Effector CD8-positive, alpha-beta T cell (primary cell): ENCODE measurements around the gene AMFR.
"Not testable (repeated sequence)": the region's sequence is repeated elsewhere in the genome, so short reads cannot be mapped to it uniquely, and the experiment has no call there.

Source experiments
- DNase-seq: peaks from one replicate; lab custom pipeline; 2025; lab: John Stamatoyannopoulos, UW

Gene AMFR

DNA sequence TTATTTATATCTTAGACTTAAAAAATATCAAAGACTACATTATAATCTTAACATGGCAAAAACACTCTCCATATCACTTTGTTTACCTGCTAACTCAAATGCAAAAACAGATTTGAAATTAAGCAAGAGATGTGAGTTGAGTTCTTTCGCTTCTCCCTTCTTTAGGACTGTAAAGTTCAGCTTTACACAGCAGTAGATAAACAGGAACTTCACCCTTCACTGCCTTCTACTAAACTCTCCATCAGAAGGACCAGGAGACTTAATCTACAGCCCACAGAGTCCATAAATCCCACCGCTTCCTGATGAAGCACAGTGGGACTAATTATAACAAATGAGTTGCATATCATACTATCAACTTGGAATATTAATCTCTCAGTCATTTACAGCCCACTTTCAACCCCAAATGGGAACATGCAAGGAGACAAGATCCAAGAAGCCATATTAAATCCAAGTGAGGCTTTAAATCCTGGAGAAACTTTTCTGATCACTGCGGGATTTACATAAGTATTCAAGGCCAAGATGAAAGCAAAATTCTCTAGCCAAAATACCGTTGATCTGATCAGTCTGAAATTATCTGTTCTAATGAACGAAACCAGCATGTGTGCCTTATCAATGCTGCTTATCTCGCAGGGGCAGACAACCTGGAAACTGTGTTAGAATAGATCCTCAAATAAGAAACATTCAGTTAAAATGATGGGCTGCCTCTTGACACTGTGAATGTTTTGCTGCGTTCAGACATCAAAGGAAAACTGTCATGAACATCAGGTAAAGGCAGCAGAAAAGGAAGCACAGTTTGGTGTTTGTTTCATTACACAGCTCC, 1.6 kb downstream of the AMFR start:
- DNase-seq: no peak

DNA sequence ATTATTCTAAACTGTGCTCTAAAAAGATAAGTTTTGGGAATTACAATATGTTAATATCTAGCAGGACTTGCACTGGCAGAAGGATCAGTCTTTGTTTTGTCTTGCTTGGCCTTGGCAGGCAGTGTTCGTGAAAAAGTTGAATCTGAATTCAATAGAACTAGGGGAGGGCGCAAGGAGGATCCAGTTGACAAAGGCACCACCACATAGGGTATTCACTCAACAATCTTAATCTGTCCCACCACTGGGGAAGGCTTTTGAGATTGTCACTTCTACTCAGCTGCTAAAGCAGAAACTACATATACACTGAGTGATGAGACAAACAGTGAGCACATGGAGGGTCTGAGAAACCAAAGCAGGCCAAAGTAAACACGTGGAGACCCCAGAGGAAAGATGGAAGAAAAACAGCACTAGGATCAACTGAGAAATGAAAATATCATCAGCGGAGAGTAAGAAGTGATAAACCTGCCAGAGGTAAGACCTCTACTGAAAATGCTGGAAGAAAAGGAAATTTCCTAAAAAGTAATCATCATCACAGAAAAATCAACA, 2.4 kb downstream of the AMFR start:
- no peak for DNase-seq

DNA sequence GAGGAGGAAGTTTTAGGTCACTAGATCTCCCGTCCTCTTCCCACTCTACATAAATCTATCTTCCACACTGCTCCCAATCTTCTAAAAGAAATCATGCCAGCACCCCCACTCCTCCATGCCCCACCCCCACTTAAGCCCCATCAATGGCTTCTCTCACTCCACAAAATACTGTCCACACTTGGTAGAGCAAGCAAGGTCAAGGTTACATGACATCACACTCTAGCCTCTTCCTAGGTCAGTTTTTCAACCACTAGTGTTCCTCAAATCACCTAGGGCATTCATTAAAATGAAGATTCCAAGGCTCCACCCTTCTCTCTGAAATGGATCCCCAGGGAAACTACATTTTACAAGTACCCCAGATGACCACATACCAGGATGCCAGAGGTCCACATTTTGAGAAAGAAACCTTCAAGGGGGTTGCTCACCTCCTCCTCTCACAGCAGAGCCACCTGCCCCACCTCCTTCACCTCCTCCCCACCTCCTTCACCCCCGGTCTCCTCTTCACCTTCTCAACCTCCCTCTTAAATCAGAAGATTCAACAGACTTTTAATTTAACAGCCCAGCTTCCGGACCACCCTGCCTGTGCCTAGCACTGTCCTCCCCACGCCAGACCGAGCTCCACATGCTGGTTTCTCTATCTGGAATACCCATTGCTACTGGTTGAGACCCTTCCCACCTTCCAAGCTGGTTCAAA, 3.2 kb downstream of the AMFR start:
- DNase-seq: no peak

DNA sequence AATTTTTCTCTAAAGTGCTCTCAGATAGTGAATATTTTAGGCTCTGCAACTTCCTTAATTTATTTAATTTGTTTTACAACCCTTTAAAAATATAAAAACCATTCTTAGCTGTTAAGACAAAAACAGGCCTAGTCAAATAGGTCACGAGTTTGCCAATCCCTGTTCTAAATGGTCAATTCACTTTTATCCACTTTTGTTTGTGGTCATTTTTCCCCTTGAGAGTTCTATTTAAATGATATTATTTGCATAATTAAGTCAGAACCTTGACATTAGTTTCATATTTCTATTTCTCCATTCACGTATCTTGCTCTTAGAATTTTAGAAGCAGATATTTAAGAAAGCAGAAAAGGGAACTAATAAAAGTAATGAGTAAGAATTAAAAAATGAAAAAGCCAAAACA, 4.0 kb downstream of the AMFR start:
- no peak for DNase-seq

DNA sequence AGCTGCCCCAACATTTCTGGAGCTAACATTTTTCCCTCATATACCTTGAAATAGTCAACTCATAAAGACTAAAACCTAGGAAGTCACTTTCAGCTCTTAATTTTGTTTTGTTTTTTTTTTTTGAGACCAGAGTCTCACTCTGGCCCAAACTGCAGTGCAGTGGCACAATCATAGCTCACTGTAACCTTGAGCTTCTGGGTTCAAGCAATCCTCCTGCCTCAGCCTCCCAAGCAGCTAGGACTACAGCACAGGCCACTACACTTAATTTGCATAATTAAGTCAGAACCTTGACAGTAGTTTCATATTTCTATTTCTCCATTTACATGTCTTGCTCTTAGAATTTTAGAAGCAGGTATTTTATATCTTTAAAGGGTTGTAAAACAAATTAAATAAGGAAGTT, 4.7 kb downstream of the AMFR start:
- no peak for DNase-seq

DNA sequence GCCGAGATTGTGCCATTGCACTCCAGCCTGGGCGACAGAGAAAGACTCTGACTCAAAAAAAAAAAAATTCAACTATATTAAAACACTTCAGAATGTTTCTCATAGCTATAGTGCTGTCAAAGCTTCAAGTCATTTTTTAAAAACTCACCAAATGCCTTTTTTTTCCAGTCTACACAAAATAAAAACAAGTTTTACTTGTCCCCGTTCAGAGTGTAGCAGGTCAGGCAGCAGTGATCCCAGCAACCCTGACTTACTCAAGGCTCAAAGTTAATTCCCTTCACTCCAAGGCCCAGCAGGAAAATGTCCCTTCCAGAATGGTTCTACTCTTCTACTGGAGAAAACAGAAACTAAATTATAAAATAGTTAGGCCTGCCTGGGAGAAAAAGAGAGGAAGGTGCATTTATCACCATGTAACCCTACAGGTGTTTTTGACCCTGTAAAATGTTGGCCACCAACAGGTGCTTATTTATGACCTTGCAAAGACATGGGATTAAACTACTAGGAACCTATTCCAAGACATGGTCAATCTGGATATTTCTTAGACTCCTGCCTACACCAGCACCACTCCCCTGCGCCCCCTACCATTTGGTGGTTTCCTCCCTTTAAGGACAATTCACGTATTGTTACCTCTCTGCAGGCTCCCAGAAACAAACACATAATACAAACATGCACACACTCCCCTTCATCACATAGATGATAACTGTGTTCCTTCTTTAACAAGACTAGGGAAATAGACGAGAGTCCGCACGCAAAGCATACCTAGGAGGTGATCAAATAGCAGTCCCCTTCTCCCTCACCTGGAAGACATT, 5.4 kb downstream of the AMFR start:
- no peak for DNase-seq

DNA sequence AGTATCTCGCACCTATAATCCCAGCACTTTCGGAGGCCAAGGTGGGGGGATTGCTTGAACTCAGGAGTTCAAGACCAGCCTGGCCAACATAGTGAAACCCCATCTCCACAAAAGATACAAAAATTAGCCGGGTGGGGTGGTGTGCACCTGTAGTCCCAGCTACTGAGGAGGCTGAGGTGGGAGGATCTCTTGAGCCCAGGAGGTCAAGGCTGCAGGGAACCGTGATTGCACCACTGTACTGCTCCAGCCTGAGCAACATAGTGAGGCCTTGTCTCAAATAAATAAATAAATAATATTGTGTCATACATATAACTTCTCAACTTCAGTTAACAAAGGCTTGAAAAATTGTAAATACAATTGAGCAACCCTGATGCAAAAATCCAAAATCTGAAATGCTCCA, 8.2 kb downstream of the AMFR start:
- no peak for DNase-seq

DNA sequence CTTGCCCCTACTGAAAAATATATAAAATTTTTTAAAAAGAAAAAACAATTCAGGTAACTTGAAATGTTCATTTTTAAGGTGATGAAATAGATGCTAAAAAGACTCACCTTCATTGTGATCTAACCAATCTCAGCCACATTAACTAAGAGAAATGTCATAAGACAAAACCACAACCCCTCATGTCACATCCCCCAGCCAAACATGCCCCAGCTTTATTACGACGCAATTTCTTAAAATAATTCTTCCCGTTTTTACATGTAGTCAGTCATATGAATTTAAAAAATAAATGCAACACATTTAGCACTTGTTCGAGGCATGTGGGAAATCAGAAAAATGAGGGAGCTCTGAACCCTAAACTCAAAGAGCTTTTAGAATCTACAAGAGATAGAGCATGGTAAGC, 9.5 kb downstream of the AMFR start:
- no peak for DNase-seq

DNA sequence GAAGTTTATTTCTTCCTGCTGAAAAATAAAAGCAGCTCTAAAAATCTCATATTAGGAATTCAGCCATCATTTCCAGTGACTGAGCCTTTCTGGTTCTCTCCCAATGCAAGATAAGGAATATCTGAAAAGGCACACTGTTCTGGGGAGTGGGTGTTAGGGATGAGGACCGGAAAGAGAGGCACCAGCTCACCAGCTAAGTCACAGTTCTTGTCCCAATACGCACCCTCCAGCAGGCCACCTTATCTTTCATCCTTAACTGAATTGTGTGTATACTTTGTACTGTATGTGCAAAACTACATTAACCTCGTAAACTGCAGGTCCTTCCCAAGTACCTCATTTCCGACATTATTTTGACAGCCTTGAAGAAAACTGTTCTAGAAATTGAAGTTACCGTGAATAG, 11.0 kb downstream of the AMFR start:
- DNase-seq: no peak

DNA sequence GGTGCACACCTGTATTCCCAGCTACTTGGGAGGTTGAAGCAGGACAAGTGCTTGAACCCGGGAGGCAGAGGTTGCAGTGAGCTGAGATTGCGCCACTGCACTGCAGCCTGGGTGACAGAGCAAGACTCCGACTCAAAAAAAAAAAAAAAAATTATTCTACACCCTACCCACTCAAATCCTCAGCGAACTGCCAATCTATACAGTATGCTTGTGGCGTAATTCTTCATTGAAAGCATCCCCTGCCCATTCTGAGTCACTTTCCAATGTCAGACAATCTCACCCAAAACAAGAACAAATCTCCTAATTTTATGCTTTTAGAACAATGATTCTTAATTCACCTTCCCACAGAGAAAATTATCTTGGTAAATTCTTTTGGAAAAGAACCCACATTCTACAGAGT, 12.0 kb downstream of the AMFR start:
- DNase-seq: no peak

DNA sequence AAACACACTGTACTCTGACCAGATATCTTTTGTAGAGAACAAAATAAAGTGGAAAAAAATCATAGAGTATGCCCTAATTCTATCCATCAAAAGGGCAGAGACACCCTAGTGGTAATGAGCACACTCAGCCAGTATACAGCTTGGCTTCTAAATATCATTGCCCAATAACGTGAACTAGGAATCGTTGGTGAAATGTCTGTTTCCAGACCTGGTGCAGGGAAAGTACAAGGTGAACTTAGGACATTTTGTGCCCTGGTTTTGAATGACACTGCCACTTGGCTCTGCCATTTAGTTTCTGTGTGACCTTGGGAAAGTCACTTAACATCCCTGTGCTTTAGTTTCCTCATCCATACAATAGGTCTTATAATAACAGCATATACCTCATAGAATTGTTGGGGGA, 13.7 kb downstream of the AMFR start:
- no peak for DNase-seq

DNA sequence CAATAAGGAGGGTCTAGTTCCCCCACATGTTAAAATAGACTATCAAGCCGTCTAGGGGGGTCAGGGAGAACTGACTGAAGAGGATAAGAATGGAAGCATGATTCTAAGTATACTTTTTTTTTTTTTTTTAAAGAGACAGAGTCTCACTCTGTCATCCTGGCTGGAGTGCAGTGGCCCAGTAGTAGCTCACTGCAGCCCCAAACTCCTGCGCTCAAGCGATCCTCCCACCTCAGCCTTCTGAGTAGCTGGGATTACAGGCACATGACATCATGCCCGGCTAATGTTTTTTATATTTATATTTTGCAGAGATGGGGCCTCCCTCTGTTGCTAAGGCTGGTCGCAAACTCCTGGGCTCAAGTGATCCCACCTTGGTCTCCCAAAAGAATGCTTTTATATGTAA, 14.2 kb downstream of the AMFR start:
- no peak for DNase-seq

DNA sequence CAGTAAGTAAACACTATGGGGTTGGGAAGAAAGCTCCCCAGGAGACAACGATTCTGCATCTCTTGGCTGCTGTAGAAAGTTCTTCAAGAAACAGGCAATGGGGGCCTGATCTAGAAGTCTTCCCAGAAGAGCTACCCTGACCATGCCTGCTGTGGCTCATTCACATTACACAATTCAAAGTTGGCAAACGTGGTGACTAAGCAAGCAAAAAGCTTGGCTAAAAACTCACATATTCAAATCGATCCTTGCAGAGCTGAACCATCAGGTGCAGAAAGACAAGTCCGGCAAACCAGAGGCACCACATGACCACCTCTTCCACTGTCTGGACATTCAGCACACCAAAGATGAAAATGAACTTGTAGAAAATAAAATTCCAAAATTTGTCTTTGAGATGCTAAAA, 16.1 kb downstream of the AMFR start:
- DNase-seq: no peak

DNA sequence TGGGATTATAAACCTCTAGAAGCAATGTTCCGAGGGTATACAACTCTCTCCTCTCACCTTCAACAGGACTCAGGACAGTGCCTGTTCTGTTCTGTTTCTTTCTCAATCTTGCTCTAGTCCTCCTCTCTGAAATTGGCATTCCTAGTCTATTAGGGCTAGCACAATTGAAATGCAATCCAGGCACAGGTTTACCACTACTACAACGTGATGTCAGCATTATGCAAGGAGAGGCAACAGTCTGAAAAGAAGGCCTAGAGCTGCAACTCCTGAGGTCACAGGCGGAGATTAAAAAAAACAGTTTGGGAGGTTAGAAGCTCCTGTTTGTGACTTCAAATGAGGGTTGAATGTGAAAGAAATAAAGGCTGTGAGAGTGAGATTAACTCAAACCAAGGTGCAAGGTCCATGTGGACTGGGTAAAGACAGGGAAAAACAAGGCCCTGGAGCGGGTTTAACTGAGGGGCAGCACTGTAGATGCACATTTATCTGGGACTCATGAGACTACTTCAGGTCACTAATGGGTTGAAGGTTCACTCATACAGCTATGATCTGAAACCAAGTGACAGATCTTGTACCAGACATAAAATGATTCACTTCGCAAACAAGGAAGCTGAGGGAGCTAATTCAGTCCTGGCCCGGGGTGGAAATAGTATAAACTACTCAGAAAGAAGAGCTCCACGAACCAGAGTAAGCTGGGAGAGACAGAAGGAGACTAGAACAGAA, 16.8 kb downstream of the AMFR start:
- no peak for DNase-seq

DNA sequence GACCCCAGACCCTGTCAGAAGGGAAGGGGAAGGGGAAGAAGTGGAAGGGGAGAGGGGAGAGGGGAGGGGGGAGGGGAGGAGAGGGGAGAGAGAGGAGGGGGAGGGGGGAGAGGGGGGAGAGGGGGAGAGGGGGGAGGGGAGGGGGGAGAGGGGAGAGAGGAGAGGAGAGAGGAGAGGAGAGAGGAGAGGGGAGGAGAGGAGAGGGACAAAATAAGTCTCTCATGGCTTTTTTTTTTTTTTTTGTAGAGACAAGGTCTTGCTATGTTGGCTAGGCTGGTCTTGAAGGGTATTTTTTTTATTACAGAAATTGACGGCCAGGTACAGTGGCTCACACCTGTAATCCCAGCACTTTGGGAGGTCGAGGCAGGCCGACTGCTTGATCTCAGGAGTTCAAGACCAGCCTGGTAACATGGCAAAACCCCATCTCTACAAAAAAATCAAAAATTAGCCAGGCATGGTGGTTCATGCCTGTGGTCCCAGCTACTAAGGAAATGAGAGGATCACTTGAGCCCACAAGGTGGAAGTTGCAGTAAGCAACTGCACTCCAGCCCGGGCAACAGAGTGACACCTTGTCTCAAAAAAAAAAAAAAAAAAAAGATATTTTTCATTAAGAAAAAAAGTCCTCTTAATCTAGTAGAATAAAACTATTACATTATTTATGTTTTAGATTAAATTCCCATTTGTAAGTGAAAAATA, 19.2 kb downstream of the AMFR start:
- no peak for DNase-seq

DNA sequence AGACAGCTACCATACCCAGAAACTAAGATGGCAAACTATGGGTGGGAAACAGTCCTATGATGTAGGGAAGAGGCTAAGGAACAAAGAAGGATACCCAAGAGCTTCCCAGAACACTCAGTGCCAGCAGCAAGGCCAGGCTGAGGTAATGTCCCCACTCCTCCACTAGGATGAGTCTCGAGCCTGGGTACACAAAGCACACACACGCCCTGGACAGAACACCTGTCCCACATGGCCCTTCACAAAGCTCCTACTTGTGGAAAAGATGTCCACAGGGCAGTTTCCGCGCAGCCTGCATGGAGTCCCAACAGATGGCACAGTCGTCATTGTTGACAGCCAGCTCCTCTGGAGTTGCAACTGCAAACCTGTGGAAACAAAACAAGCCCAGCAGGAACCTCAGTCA, 23.9 kb downstream of the AMFR start:
- DNase-seq: no peak

DNA sequence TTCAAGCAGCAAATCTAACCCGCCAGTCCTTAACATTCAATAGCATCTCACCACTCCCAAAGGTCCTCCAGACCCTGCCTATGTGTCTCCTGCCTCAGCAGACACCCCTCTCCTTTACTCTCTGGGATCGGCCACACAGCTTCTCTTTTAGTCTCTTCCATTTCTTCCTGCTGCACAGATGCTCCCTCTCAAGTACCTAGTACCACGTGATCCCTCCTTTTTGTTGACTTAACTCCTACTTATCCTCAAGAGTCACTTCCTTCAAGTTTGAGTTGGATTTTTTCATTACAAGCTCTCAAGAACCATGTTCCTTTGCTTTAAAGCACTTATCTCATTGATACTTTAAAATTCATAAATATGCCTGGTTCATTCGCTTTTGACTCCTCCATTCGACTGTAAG, 24.9 kb downstream of the AMFR start:
- DNase-seq: no peak

DNA sequence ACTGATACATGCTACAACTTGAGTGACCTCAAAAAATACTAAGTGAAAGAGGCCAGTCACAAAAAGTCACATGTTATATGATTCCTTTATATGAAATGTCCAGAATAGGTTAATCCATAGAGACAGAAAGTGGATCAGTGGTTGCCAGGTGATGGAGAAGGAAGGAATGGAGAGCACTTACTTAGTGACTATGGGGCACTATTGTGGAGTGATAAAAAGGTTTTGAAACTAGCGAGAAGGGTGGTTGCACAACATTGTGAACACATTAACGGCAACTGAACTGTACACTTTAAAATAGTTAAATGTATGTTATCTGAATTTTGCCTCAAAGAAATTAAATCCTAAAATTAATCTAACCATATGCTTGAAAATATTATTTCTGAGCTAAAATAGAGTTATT, 25.9 kb downstream of the AMFR start:
- no peak for DNase-seq

DNA sequence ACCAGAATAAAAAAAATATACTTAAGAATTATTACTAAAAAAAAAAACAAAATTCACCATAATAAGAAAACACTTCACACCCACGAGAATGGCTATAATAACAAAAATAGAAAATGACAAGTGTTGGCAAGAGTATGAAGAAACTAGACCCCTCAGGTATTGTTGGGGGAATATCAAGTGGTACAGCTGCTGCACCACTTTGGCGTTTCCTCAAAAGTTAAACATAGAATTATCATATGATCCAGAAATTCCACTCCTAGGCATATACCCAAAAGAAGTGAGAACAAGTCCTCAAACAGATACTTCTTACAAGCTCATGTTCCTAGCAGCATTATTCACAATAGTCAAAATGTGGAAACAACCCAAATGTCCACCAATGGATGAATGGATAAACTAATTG, 26.3 kb downstream of the AMFR start:
- no peak for DNase-seq

DNA sequence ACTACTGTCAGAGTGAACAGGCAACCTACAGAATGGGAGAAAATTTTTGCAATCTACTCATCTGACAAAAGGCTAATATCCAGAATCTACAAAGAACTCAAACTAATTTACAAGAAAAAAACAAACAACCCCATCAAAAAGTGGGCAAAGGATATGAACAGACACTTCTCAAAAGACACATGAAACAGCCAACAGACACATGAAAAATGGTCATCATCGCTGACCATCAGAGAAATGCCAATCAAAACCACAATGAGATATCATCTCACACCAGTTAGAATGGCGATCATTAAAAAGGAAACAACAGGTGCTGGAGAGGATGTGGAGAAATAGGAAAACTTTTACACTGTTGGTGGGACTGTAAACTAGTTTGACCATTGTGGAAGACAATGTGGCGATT, 28.6 kb downstream of the AMFR start:
- not testable (repeated sequence) for DNase-seq

DNA sequence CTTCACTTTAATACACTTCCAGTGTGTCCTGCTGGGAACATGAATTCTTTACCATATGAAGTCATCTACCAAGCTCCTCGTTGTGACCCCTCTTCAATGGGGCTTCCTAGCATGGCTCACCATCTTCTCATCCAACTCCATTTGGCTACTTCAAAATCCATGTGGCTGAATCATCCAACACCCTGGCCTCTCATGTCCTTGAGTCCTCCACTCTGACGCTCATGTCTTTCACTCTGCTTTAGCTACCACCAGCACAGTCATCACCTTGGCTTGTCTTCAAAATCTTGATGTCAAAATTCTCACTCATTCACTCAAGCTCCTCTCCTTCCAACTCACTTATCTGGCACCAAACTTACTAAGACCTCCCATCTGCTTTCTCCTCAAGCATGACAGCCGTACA, 35.8 kb downstream of the AMFR start:
- DNase-seq: no peak
